ENCODE data around the gene TRPV3. TPM values are rescaled to one million over a fixed set of nuclear protein-coding genes. Genes with fewer than 3 reads are reported as not detected.

Gene TRPV3
- total RNA-seq, 1 donor from 2014 or later, result 2.1 TPM

GRCh38 chr17:3542410-3543088, 15.1 kb downstream of the TRPV3 start:
- Histone ChIP-seq H3K4me3 (ENCODE audit: low read depth, low read length) (no peak overlapping the region), H3K36me3 (ENCODE audit: control insufficient read depth, insufficient read depth, low read length) (no peaks in the 10 kb centered on the region), H3K27me3 (ENCODE audit: control insufficient read depth, insufficient read depth, low read length) (no peaks in the 10 kb centered on the region)
- TF ChIP-seq CTCF (IDR thresholded peaks at IDR 0.05; ENCODE audit: insufficient read depth, low read length, poor library complexity, severe bottlenecking), result no peak
- DNase-seq (ENCODE audit: low read depth), result no peak

- no peaks in the 10 kb centered on the region for H3K27me3 ChIP-seq (ENCODE audit: control insufficient read depth, insufficient read depth, low read length)
- no peak overlapping the region for H3K4me3 ChIP-seq (ENCODE audit: low read depth, low read length)
- no peaks in the 10 kb centered on the region for H3K36me3 ChIP-seq (ENCODE audit: control insufficient read depth, insufficient read depth, low read length)
- DNase-seq (ENCODE audit: low read depth), result no peak
- no peak for TF ChIP-seq CTCF (IDR thresholded peaks at IDR 0.05; ENCODE audit: insufficient read depth, low read length, poor library complexity, severe bottlenecking)
Measured at GRCh38 chr17:3539881-3540540, 17.6 kb downstream of the TRPV3 start.

GRCh38 chr17:3536716-3537115, 20.9 kb downstream of the TRPV3 start:
- Histone ChIP-seq H3K36me3 (ENCODE audit: control insufficient read depth, insufficient read depth, low read length) (no peaks in the 10 kb centered on the region), H3K27me3 (ENCODE audit: control insufficient read depth, insufficient read depth, low read length) (no peaks in the 10 kb centered on the region), H3K4me3 (ENCODE audit: low read depth, low read length) (no peak overlapping the region)
- TF ChIP-seq CTCF (IDR thresholded peaks at IDR 0.05; ENCODE audit: insufficient read depth, low read length, poor library complexity, severe bottlenecking), result no peak
- no peak for DNase-seq (ENCODE audit: low read depth)

GRCh38 chr17:3535253-3535995, 22.2 kb downstream of the TRPV3 start:
- no peak for DNase-seq (ENCODE audit: low read depth)
- no peaks in the 10 kb centered on the region for H3K36me3 ChIP-seq (ENCODE audit: control insufficient read depth, insufficient read depth, low read length)
- TF ChIP-seq CTCF (IDR thresholded peaks at IDR 0.05; ENCODE audit: insufficient read depth, low read length, poor library complexity, severe bottlenecking), result peak; percentile 51
- no peaks in the 10 kb centered on the region for H3K27me3 ChIP-seq (ENCODE audit: control insufficient read depth, insufficient read depth, low read length)
- peak overlapping the region; percentile 40 for H3K4me3 ChIP-seq (ENCODE audit: low read depth, low read length)

- no peaks in the 10 kb centered on the region for H3K27me3 ChIP-seq (ENCODE audit: control insufficient read depth, insufficient read depth, low read length)
- no peaks in the 10 kb centered on the region for H3K36me3 ChIP-seq (ENCODE audit: control insufficient read depth, insufficient read depth, low read length)
- no peak for DNase-seq (ENCODE audit: low read depth)
- no peak for TF ChIP-seq CTCF (IDR thresholded peaks at IDR 0.05; ENCODE audit: insufficient read depth, low read length, poor library complexity, severe bottlenecking)
- no peak overlapping the region for H3K4me3 ChIP-seq (ENCODE audit: low read depth, low read length)
Measured at GRCh38 chr17:3534881-3535252, 22.7 kb downstream of the TRPV3 start.
